SK-N-SH treated with all-trans-retinoic acid at 6 μM for 48 hours (cell line): Measurements from ENCODE around the gene IL17REL.

Experiments
- PATZ1 ChIP-seq: fragments of 250-450 bp; sonication (Bioruptor Pico); IDR thresholded peaks from 2 replicates; pipeline ENCODE4 v1.8.0; 2020; ENCODE audit warnings: mild to moderate bottlenecking, moderate library complexity, borderline replicate concordance
- RARB ChIP-seq: fragments of 250-450 bp; sonication (Bioruptor Pico); IDR thresholded peaks from 2 replicates; pipeline ENCODE4 v1.8.0; 2021; ENCODE audit warnings: mild to moderate bottlenecking, moderate library complexity
- ZFP3 ChIP-seq: fragments of 250-450 bp; sonication (Bioruptor Pico); IDR thresholded peaks from 2 replicates; pipeline ENCODE4 v1.5.0; 2020; ENCODE audit warnings: mild to moderate bottlenecking, moderate library complexity
- ZFP30 ChIP-seq: fragments of 450-650 bp; formaldehyde crosslinking; IDR thresholded peaks from 2 replicates; pipeline ENCODE4 v1.5.0; 2022; ENCODE audit warnings: mild to moderate bottlenecking, moderate library complexity

DNA sequence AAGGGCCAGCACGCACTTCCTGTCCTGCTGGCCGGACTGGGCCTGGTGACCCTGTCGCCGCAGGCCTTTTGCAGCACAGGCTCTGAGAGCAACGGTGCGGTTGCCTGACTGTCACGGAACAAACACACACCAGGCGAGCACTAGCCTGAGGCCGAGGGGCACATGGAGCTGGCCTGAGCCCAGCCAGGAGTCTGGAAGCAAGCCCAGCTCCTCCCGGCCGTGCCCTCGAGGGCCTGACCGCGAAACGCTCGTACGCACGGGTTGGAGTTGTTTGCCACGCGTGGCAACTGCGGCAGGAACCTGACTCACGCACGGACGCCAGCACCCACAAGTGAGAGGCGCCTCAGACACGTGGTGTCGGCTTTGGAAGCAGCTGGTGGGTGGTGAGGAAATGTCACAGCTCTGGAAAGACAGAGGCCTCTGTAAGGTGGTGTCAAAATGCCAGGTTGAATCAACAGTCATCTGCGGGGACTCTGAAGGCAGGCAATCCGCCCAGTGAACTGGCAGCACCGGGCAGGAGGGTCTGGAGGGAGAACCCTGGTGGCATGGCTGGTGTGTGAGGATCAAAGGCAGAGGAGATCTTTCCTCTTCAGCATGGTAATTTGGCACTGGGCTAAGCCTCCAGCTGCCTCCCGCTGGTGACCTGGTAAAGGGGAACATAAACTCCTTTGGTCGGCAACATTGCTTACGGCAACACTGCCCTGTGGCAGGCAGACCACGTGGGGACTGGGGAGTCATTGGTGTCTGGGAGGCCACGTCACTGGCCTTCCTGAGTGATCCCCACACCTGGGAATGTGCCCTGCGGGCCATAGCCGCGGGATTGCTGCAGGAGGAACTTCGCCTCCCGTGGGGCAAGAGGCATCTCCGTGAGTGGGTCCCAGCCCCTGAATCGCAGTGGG is 15.3 kb upstream of the IL17REL start:
- no peak for TF ChIP-seq ZFP3 (CRISPR knock-in tag)
- no peak for TF ChIP-seq RARB (CRISPR knock-in tag)
- no peak for TF ChIP-seq ZFP30 (CRISPR knock-in tag)
- TF ChIP-seq PATZ1 (CRISPR knock-in tag): no peak
